PC-3 (cell line): ENCODE results near the gene FAM234A. TPM values are rescaled to one million over a fixed set of nuclear protein-coding genes. Genes with fewer than 3 reads are reported as not detected.

Source experiments
- ATAC-seq: fragments of 200-7000 bp; cut with Tn5 transposase; 2 replicates; pipeline ENCODE4 v1.9.1; 2020; ENCODE audit warnings: mild to moderate bottlenecking, moderate library complexity
- BruUV-seq: library from RNA; stranded (reverse); fragments of 400-500 nt; replicated peaks from 2 replicates; lab custom pipeline; 2021; lab: Mats Ljungman, UMichigan
- CTCF ChIA-PET: fragments of 300-600 bp; sonication (Branson Sonifier 250); formaldehyde crosslinking; loops from one replicate; lab custom pipeline; 2022; ENCODE audit warnings: antibody characterized with exemption; lab: Charles Lee
- POLR2A ChIA-PET: fragments of 300-600 bp; sonication (Branson Sonifier 250); formaldehyde crosslinking; loops from one replicate; lab custom pipeline; 2022; ENCODE audit warnings: antibody characterized with exemption; ENCODE audit not compliant: unreplicated experiment; lab: Charles Lee
- DNase-seq: peaks from one replicate; pipeline ENCODE4 v3.0.0-alpha.2; 2015
- H2AFZ ChIP-seq: fragments of 300-600 bp; sonication (generic); 2 replicates; pipeline ENCODE4 v1.6.0; 2016; ENCODE audit warnings: antibody characterized with exemption, low read length
- H3F3A ChIP-seq: fragments of 300-600 bp; sonication (generic); one replicate; pipeline ENCODE4 v1.6.0; 2017; ENCODE audit warnings: antibody characterized with exemption, low read length, control low read depth, mild to moderate bottlenecking; ENCODE audit not compliant: unreplicated experiment
- H3K27ac ChIP-seq: fragments of 300-600 bp; sonication (generic); 2 replicates; pipeline ENCODE4 v1.5.1; 2016; ENCODE audit warnings: mild to moderate bottlenecking, low read length
- H3K27me3 ChIP-seq: fragments of 300-600 bp; sonication (generic); 2 replicates; pipeline ENCODE4 v1.6.1; 2016; ENCODE audit warnings: low read length, mixed read lengths
- H3K36me3 ChIP-seq: fragments of 300-600 bp; sonication (generic); 2 replicates; pipeline ENCODE4 v1.6.1; 2016; ENCODE audit warnings: low read depth, mixed run types, low read length, mixed read lengths
- H3K4me1 ChIP-seq: fragments of 300-600 bp; sonication (generic); 2 replicates; pipeline ENCODE4 v1.5.1; 2016; ENCODE audit warnings: low read length; ENCODE audit not compliant: insufficient read depth
- H3K4me2 ChIP-seq: fragments of 300-600 bp; sonication (generic); 2 replicates; pipeline ENCODE4 v1.6.0; 2016; ENCODE audit warnings: low read length
- H3K4me3 ChIP-seq: fragments of 300-600 bp; sonication (generic); 2 replicates; pipeline ENCODE4 v1.5.1; 2016; ENCODE audit warnings: mild to moderate bottlenecking, low read length, mixed read lengths
- H3K79me2 ChIP-seq: fragments of 300-600 bp; sonication (generic); 2 replicates; pipeline ENCODE4 v1.6.1; 2017; ENCODE audit warnings: low read length, mixed read lengths
- H3K9ac ChIP-seq: fragments of 300-600 bp; sonication (generic); 2 replicates; pipeline ENCODE4 v1.6.0; 2016; ENCODE audit warnings: mild to moderate bottlenecking, low read length
- H3K9me2 ChIP-seq: fragments of 300-600 bp; sonication (generic); replicated peaks from 2 replicates; pipeline ENCODE4 v1.6.1; 2016; ENCODE audit warnings: mixed run types, low read length, mixed read lengths
- H3K9me3 ChIP-seq: fragments of 300-600 bp; sonication (generic); 2 replicates; pipeline ENCODE4 v1.6.1; 2016; ENCODE audit warnings: low read length, mixed read lengths
- H4K20me1 ChIP-seq: fragments of 300-600 bp; sonication (generic); 2 replicates; pipeline ENCODE4 v1.6.1; 2016; ENCODE audit warnings: low read length, mixed read lengths
- EZH2 ChIP-seq: fragments of 300-600 bp; sonication (generic); IDR thresholded peaks from one replicate; pipeline ENCODE4 v1.6.1; 2017; ENCODE audit warnings: antibody characterized with exemption, mild to moderate bottlenecking, low read length; ENCODE audit not compliant: unreplicated experiment
- EZH2phosphoT487 ChIP-seq: fragments of 300-600 bp; sonication (generic); IDR thresholded peaks from 2 replicates; pipeline ENCODE4 v1.6.1; 2018; ENCODE audit warnings: mild to moderate bottlenecking, antibody characterized with exemption, low read length, borderline replicate concordance
- intact Hi-C: fragments of 100-400 bp; cut with micrococcal nuclease; formaldehyde crosslinking; loops from 2 replicates; pipeline ENCODE4 v1.9.0; 2023
- total RNA-seq: library from RNA; depleted of rRNA; stranded (reverse); fragments of >200 nt; gene quantifications from 2 replicates; pipeline ENCODE4 v1.2.3, GENCODE V29; 2014
- TF ChIP-seq, protein P1 (sequence below): fragments of 300-600 bp; sonication (generic); conservative IDR thresholded peaks from 2 replicates; pipeline ENCODE4 v1.5.1; 2017; ENCODE audit warnings: antibody characterized with exemption, low read depth, mild to moderate bottlenecking, low read length

The FAM234A gene
- total RNA-seq, 1 experiment from 2014 or later, result 31.4 TPM

DNA sequence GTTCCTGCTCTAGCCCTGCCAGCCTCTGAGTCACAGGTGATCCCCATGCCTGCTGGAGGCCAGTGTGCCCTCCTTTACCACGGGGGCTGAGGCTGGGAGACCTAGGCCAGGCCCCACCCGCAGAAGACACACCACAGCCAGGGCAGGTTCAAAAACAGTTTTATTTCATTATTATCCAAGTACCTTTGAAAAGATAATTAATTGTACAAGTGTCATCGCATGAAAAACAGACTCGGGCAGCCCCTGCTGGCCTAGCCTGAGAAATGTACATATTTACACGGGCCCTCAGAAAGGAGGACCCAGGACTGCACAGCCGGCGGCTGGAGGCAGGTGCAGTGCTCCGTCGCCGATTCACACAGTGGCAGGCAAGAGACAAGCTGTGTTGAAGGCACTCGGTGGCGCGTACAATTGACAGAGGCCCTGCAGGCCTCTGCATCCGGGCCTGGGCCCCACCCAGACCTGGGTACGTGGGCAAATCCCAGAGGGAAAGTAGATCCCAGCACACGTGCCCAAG is 52.7 kb downstream of the FAM234A start:
- DNase-seq (no peak), ATAC-seq (peak; percentile 29; the same call in 1 of the 2 replicates)

GRCh38 chr16:287981-288920 is 53.6 kb downstream of the FAM234A start:
- no peak overlapping the region for H3K9ac ChIP-seq
- H2AFZ ChIP-seq, result no peak overlapping the region
- intact Hi-C loops, result no loop called here
- no peaks in the 10 kb centered on the region for H3K27me3 ChIP-seq
- DNase-seq, result no peak
- H3K9me3 ChIP-seq, result no peaks in the 10 kb centered on the region
- no peak overlapping the region for H3K4me3 ChIP-seq
- no peak for ATAC-seq
- no peaks in the 10 kb centered on the region for H3K79me2 ChIP-seq
- POLR2A ChIA-PET, result no interaction called here
- no peaks in the 10 kb centered on the region for H3K4me1 ChIP-seq
- H3K9me2 ChIP-seq, result no peaks in the 10 kb centered on the region
- CTCF ChIA-PET, result no interaction called here
- no peak overlapping the region for H3K4me2 ChIP-seq
- BruUV-seq, result no TSS peak
- no peaks in the 10 kb centered on the region for H3F3A ChIP-seq
- TF ChIP-seq, protein P1, sequence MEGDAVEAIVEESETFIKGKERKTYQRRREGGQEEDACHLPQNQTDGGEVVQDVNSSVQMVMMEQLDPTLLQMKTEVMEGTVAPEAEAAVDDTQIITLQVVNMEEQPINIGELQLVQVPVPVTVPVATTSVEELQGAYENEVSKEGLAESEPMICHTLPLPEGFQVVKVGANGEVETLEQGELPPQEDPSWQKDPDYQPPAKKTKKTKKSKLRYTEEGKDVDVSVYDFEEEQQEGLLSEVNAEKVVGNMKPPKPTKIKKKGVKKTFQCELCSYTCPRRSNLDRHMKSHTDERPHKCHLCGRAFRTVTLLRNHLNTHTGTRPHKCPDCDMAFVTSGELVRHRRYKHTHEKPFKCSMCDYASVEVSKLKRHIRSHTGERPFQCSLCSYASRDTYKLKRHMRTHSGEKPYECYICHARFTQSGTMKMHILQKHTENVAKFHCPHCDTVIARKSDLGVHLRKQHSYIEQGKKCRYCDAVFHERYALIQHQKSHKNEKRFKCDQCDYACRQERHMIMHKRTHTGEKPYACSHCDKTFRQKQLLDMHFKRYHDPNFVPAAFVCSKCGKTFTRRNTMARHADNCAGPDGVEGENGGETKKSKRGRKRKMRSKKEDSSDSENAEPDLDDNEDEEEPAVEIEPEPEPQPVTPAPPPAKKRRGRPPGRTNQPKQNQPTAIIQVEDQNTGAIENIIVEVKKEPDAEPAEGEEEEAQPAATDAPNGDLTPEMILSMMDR, result no peak
- TF ChIP-seq EZH2 (no peak), EZH2phosphoT487 (no peak)
- H3K36me3 ChIP-seq, result no peaks in the 10 kb centered on the region; the same call in 1 of the 2 replicates
- H3K27ac ChIP-seq, result no peak overlapping the region
- H4K20me1 ChIP-seq, result no peaks in the 10 kb centered on the region

More for the DNA sequence above, 52.7 kb downstream of the FAM234A start:
- TF ChIP-seq EZH2phosphoT487, result no peak
- no peak for TF ChIP-seq EZH2
- TF ChIP-seq, protein P1, result no peak; the same call in 1 of the 2 replicates
- Histone ChIP-seq H3K27me3 (no peaks in the 10 kb centered on the region), H4K20me1 (no peaks in the 10 kb centered on the region), H3K4me2 (no peak overlapping the region), H3K4me3 (no peak overlapping the region), H3K9ac (no peak overlapping the region), H3K9me3 (no peaks in the 10 kb centered on the region), H3K4me1 (no peaks in the 10 kb centered on the region), H3K36me3 (no peaks in the 10 kb centered on the region; the same call in 1 of the 2 replicates), H2AFZ (no peak overlapping the region), H3F3A (no peaks in the 10 kb centered on the region), H3K27ac (no peak overlapping the region), H3K79me2 (no peaks in the 10 kb centered on the region), H3K9me2 (no peaks in the 10 kb centered on the region)
- ChIA-PET POLR2A (no interaction called here), CTCF (no interaction called here)
- BruUV-seq, result no TSS peak
- intact Hi-C loops, result no loop called here
